Psoas muscle (tissue), 8 donors: Measurements from ENCODE around the gene ARHGAP9. TPM values are rescaled to one million over a fixed set of nuclear protein-coding genes. Genes with fewer than 3 reads are reported as not detected.

Experiments
- ATAC-seq, 4 donors: fragments of 200-7000 bp; cut with Tn5 transposase; one replicate each; pipeline ENCODE4 v1.9.1; 2020; ENCODE audit warnings: moderate library complexity in 3 of 4, mild to moderate bottlenecking in 2 of 4
- DNase-seq, 2 donors: peaks; one replicate each; pipeline ENCODE4 v3.0.0-alpha.2; 2020
- H3K27ac ChIP-seq: fragments of 200-600 bp; one replicate; pipeline ENCODE4 v1.8.0; 2022
- H3K27me3 ChIP-seq, 3 donors: fragments of 200-600 bp in 1 of 3; one replicate each; pipeline versions ENCODE4 v1.6.1 to v1.8.0; 2013 to 2022; ENCODE audit warnings: low read length in 2 of 3, mild to moderate bottlenecking in 2 of 3, moderate library complexity in 1 of 3; ENCODE audit not compliant: insufficient read depth in 3 of 3
- H3K36me3 ChIP-seq, 2 donors: fragments of 200-600 bp in 1 of 2; one replicate each; pipeline versions ENCODE4 v1.6.1 to v1.8.0; 2013 to 2022; ENCODE audit warnings: low read depth in 1 of 2, mild to moderate bottlenecking in 1 of 2, moderate library complexity in 1 of 2; ENCODE audit not compliant: insufficient read depth in 1 of 2
- H3K4me1 ChIP-seq: fragments of 200-600 bp; one replicate; pipeline ENCODE4 v1.8.0; 2022
- H3K4me3 ChIP-seq: fragments of 200-600 bp; one replicate; pipeline ENCODE4 v1.8.0; 2022; ENCODE audit warnings: mild to moderate bottlenecking
- H3K9me3 ChIP-seq: fragments of 200-600 bp; one replicate; pipeline ENCODE4 v1.8.0; 2022
- CTCF ChIP-seq: fragments of 200-600 bp; IDR thresholded peaks from one replicate; pipeline ENCODE4 v1.8.0; 2022; ENCODE audit warnings: antibody characterized with exemption
- WGBS, 3 donors: extraction: QIAGEN DNeasy Blood & Tissue Kit; methylation state at CpG; one replicate each; pipeline versions ENCODE4 v1.1.6 to v1.1.7; 2013; 5-methylcytosine and 5-hydroxymethylcytosine counted together
- intact Hi-C, 2 donors: fragments of 100-400 bp; cut with DNase I; formaldehyde crosslinking; loops; one replicate each; pipeline versions ENCODE4 v1.11.0 to v1.14.2; 2022
- polyA plus RNA-seq, 3 donors: library from polyadenylated mRNA; stranded (reverse); fragments of 200-250 nt; gene quantifications; one replicate each; pipeline ENCODE4 v1.2.3, GENCODE V29; 2013
- total RNA-seq, 4 donors: library from RNA; stranded (reverse); fragmentation: NEBNext Ultra II Directional in 2 of 4; extraction: Animal tissue kit (Norgen Biotek cat#: 25700) in 2 of 4; gene quantifications; one replicate each; pipeline versions ENCODE4 v1.2.1 to v1.2.4, GENCODE V29; 2021 to 2023
- donor health status: healthy with polysubstance abuse.
- donor health status: DM: no; HTN: no; CAD: no; lungs with moderate emphysema.
- donor health status: Bipolar disorder and iron deficiency.
- donor health status: healthy.
- donor health status: DM: yes; HTN: yes; CAD: no.
- donor health status: DM: no; HTN: no; CAD: no.
- donor health status: DM: no; HTN: no; CAD: no.
- donor health status: DM: yes; HTN: yes; CAD: no.

The ARHGAP9 gene
- total and polyA plus RNA-seq, 7 donors: 0.91 to 5.4 (median 2.0) TPM

GRCh38 chr12:57470286-57470969 lies 9.2 kb downstream of the ARHGAP9 start:
- DNase-seq: no peak
- 90 to 93% (median 92%) methylated on average over 14 of the region's 14 CpGs for WGBS, 3 donors

GRCh38 chr12:57469296-57470164 lies 10.1 kb downstream of the ARHGAP9 start:
- H3K36me3 ChIP-seq: no peaks in the 10 kb centered on the region
- 83 to 89% (median 85%) methylated on average over 10 of the region's 10 CpGs for WGBS, 3 donors
- TF ChIP-seq CTCF: no peak
- peaks cover 0 to 38% (median 5%) of the 10 kb centered on the region in 3 donors for H3K27me3 ChIP-seq
- no peak overlapping the region for H3K27ac ChIP-seq
- H3K9me3 ChIP-seq: no peaks in the 10 kb centered on the region
- ATAC-seq (no peak), DNase-seq (no peak)
- H3K4me1 ChIP-seq: no peaks in the 10 kb centered on the region
- H3K4me3 ChIP-seq: no peak overlapping the region
- intact Hi-C loops: loop anchor here in 1 of 2 donors (10.0 kb wide), 2 partner anchors 155 to 255 kb away; partner anchors contain the start of gene NXPH4

More at GRCh38 chr12:57470286-57470969, 9.2 kb downstream of the ARHGAP9 start:
- no peak for ATAC-seq
- Histone ChIP-seq H3K9me3 (no peaks in the 10 kb centered on the region), H3K27ac (no peak overlapping the region), H3K4me1 (peaks cover 5% of the 10 kb centered on the region), H3K36me3 (no peaks in the 10 kb centered on the region), H3K4me3 (no peak overlapping the region), H3K27me3 (peaks cover 0 to 47% (median 11%) of the 10 kb centered on the region in 3 donors)
- no peak for TF ChIP-seq CTCF
- intact Hi-C loops: no loop called here

- intact Hi-C loops: loop anchor here in 1 of 2 donors (10.0 kb wide), 2 partner anchors 157 to 253 kb away; partner anchors contain the start of gene NXPH4
- Histone ChIP-seq H3K4me3 (no peak overlapping the region), H3K36me3 (no peaks in the 10 kb centered on the region), H3K9me3 (no peaks in the 10 kb centered on the region), H3K27ac (no peak overlapping the region), H3K4me1 (peaks cover under 1% of the 10 kb centered on the region), H3K27me3 (peaks cover 0 to 22% (median 0%) of the 10 kb centered on the region in 3 donors)
- DNase-seq (no peak), ATAC-seq (no peak)
- TF ChIP-seq CTCF: no peak
- WGBS, 3 donors: 81 to 87% (median 82%) methylated on average over 11 of the region's 11 CpGs
Observed at GRCh38 chr12:57467915-57468314, 11.8 kb downstream of the ARHGAP9 start.

- peaks cover 4% of the 10 kb centered on the region for H3K4me1 ChIP-seq
- 90 to 93% (median 91%) methylated on average over 12 of the region's 12 CpGs for WGBS, 3 donors
Observed at GRCh38 chr12:57467212-57467874, 12.3 kb downstream of the ARHGAP9 start.

More at GRCh38 chr12:57467212-57467874, 12.3 kb downstream of the ARHGAP9 start:
- Histone ChIP-seq H3K9me3 (no peaks in the 10 kb centered on the region), H3K27ac (no peak overlapping the region), H3K4me3 (no peak overlapping the region), H3K36me3 (no peaks in the 10 kb centered on the region), H3K27me3 (peaks cover 0 to 16% (median 0%) of the 10 kb centered on the region in 3 donors)
- no peak for ATAC-seq
- no peak for TF ChIP-seq CTCF
- no peak for DNase-seq
- intact Hi-C loops: loop anchor here in 1 of 2 donors (10.0 kb wide), 2 partner anchors 157 to 253 kb away; partner anchors contain the start of gene NXPH4
